ENCODE measurements around the gene LARGE1. TPM values are rescaled to one million over a fixed set of nuclear protein-coding genes. Genes with fewer than 3 reads are reported as not detected.

The LARGE1 gene
- total RNA-seq, 1 experiment from 2014 or later: 1.5 TPM

DNA sequence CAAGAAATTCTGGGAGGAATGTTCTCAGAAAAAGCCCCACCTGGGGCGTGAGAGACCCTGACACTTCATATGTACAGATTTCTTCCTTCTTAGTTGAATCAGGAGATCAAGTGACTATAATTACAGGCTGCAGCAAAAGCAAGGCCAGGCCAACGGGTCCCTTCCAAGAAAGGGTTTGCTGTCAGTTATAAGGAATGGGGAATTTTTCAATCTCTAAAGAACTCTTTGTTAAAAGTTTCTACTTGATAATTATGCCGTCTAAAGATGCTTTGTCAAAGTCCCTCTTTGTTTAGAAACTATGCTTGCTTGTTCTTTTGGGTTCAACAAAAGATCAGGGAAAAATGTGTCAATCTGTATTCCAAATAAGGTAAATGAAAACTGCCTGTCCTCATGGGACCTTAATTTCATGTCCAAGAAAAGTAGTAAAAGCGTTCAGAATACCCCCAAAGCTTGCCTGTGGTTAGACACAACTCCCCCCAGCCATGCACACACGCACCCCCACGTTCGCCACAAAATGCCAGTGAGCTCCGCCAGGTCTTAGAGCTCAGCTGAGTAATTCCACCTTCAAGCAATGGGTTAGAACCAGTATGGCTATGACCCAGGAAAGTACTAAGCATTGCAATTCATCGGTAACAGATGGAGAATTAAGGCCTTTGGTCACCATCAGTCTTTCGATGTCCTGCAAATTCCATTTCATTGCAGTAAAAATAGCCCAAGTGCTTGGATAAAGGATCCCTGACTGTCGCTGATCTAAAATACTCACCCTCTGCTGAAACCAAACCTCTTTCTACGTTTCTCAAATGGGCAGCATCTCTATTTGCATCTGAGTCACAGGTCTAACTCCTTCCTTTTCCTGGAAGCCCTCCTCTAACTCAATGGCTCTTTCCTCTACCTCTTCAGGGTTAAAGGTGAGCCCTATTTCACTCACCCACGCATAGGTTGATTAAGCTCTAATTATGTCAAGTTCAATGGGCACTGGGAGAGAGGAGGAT, 442.9 kb downstream of the LARGE1 start:
- no peak overlapping the region for H3K4me3 ChIP-seq (replicated peaks in 1 of 2; ENCODE audit: low read depth in 1 of 2, low read length in 2 of 2)
- no peak for TF ChIP-seq EZH2 (IDR thresholded peaks at IDR 0.05)
- no peak for TF ChIP-seq JUND (IDR thresholded peaks at IDR 0.05)
- no peak for TF ChIP-seq CEBPB (IDR thresholded peaks at IDR 0.05; ENCODE audit: low read depth)
- no peak for TF ChIP-seq TCF7L2 (IDR thresholded peaks at IDR 0.05; ENCODE audit: borderline replicate concordance, extremely low read depth, insufficient read depth, insufficient read length)
- TF ChIP-seq EGR1 (IDR thresholded peaks at IDR 0.05; ENCODE audit: low read depth): no peak
- no peak for TF ChIP-seq EZH2phosphoT487 (IDR thresholded peaks at IDR 0.05; ENCODE audit: borderline replicate concordance)
- no peak for TF ChIP-seq SIN3A (IDR thresholded peaks at IDR 0.05; ENCODE audit: low read depth)
- no peak for TF ChIP-seq POLR2A (IDR thresholded peaks at IDR 0.05; ENCODE audit: borderline replicate concordance, extremely low read depth, insufficient read depth, insufficient read length)
- intact Hi-C loops (cut with micrococcal nuclease): no loop called here
- H2AFZ ChIP-seq (ENCODE audit: low read depth, low read length, poor library complexity, severe bottlenecking): no peak overlapping the region
- RAD21 ChIA-PET (ENCODE audit: low non-redundant PET in 1 of 2, low total read pairs in 2 of 2, uncharacterized antibody in 2 of 2, unreplicated experiment in 2 of 2): no interaction called here
- no peaks in the 10 kb centered on the region for H3K27me3 ChIP-seq (ENCODE audit: insufficient read depth, low read length)
- no peaks in the 10 kb centered on the region for H3K9me2 ChIP-seq (ENCODE audit: insufficient read depth)
- no peak for DNase-seq (ENCODE audit: low read depth, low spot score)
- no TSS peak for BruUV-seq (replicated peaks)
- H3K79me2 ChIP-seq (ENCODE audit: insufficient read depth, low read length): no peaks in the 10 kb centered on the region
- H3K4me2 ChIP-seq (ENCODE audit: low read length): no peak overlapping the region
- POLR2A ChIA-PET: no interaction called here
- no peaks in the 10 kb centered on the region for H3K4me1 ChIP-seq (ENCODE audit: control insufficient read depth in 1 of 2, insufficient read depth in 2 of 2, low read length in 2 of 2)
- CTCF ChIA-PET: no interaction called here
- H3K36me3 ChIP-seq (ENCODE audit: control insufficient read depth in 1 of 2, insufficient read depth in 2 of 2, low read length in 2 of 2): no peaks in the 10 kb centered on the region
- H3K27ac ChIP-seq (ENCODE audit: low read depth, low read length): no peak overlapping the region
- H3K9ac ChIP-seq (ENCODE audit: low read length): no peak overlapping the region
- no peak for ATAC-seq
- H3K9me3 ChIP-seq (ENCODE audit: control insufficient read depth in 1 of 2, insufficient read depth in 1 of 2, low read depth in 1 of 2, low read length in 2 of 2): peaks cover 8 to 9% of the 10 kb centered on the region in 2 experiments; a peak in 2 of 4 replicates
- H4K20me1 ChIP-seq (ENCODE audit: insufficient read depth): no peaks in the 10 kb centered on the region; the same call in 1 of the 2 replicates

DNA sequence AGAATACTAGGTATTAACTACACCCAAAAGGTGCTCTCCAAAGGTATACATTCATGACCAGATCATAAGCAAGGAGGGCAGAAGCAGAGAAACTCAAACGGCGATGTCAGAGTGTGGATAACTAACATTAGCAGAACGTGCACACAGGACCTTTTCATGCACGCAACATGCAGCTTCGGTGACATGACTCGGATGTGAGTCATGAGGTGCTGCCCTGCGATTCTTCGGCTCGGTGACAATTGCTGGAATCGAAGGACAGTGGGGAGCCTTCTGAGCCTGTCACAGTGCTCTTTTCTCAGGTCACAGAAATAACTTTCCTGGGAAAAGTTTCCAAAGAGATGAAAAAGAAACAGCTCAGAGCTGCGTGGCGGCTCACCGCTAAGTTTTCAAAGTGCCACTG, 443.6 kb downstream of the LARGE1 start:
- DNase-seq (ENCODE audit: low read depth, low spot score) (no peak), ATAC-seq (no peak)
- H3K9me3 ChIP-seq (ENCODE audit: control insufficient read depth in 1 of 2, insufficient read depth in 1 of 2, low read depth in 1 of 2, low read length in 2 of 2): peaks cover 6 to 8% of the 10 kb centered on the region in 2 experiments; a peak in 2 of 4 replicates
- RAD21 ChIA-PET (ENCODE audit: low non-redundant PET in 1 of 2, low total read pairs in 2 of 2, uncharacterized antibody in 2 of 2, unreplicated experiment in 2 of 2): no interaction called here
- no peaks in the 10 kb centered on the region for H3K27me3 ChIP-seq (ENCODE audit: insufficient read depth, low read length)
- CTCF ChIA-PET: no interaction called here
- BruUV-seq (replicated peaks): no TSS peak
- H3K9me2 ChIP-seq (ENCODE audit: insufficient read depth): no peaks in the 10 kb centered on the region
- TF ChIP-seq FOSL1 (IDR thresholded peaks at IDR 0.05; ENCODE audit: low read depth) (no peak), JUND (IDR thresholded peaks at IDR 0.05) (no peak), CBX3 (IDR thresholded peaks at IDR 0.05; ENCODE audit: low read depth) (no peak), ZNF274 (IDR thresholded peaks at IDR 0.05; ENCODE audit: low read depth, low read length) (no peak), SRF (IDR thresholded peaks at IDR 0.05; ENCODE audit: low read depth) (no peak), EZH2 (IDR thresholded peaks at IDR 0.05) (no peak)
- TF ChIP-seq, protein P1, sequence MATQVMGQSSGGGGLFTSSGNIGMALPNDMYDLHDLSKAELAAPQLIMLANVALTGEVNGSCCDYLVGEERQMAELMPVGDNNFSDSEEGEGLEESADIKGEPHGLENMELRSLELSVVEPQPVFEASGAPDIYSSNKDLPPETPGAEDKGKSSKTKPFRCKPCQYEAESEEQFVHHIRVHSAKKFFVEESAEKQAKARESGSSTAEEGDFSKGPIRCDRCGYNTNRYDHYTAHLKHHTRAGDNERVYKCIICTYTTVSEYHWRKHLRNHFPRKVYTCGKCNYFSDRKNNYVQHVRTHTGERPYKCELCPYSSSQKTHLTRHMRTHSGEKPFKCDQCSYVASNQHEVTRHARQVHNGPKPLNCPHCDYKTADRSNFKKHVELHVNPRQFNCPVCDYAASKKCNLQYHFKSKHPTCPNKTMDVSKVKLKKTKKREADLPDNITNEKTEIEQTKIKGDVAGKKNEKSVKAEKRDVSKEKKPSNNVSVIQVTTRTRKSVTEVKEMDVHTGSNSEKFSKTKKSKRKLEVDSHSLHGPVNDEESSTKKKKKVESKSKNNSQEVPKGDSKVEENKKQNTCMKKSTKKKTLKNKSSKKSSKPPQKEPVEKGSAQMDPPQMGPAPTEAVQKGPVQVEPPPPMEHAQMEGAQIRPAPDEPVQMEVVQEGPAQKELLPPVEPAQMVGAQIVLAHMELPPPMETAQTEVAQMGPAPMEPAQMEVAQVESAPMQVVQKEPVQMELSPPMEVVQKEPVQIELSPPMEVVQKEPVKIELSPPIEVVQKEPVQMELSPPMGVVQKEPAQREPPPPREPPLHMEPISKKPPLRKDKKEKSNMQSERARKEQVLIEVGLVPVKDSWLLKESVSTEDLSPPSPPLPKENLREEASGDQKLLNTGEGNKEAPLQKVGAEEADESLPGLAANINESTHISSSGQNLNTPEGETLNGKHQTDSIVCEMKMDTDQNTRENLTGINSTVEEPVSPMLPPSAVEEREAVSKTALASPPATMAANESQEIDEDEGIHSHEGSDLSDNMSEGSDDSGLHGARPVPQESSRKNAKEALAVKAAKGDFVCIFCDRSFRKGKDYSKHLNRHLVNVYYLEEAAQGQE (IDR thresholded peaks at IDR 0.05; ENCODE audit: low read depth): no peak
- TF ChIP-seq, protein P2, sequence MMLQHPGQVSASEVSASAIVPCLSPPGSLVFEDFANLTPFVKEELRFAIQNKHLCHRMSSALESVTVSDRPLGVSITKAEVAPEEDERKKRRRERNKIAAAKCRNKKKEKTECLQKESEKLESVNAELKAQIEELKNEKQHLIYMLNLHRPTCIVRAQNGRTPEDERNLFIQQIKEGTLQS (IDR thresholded peaks at IDR 0.05): no peak
- TF ChIP-seq, protein P3, sequence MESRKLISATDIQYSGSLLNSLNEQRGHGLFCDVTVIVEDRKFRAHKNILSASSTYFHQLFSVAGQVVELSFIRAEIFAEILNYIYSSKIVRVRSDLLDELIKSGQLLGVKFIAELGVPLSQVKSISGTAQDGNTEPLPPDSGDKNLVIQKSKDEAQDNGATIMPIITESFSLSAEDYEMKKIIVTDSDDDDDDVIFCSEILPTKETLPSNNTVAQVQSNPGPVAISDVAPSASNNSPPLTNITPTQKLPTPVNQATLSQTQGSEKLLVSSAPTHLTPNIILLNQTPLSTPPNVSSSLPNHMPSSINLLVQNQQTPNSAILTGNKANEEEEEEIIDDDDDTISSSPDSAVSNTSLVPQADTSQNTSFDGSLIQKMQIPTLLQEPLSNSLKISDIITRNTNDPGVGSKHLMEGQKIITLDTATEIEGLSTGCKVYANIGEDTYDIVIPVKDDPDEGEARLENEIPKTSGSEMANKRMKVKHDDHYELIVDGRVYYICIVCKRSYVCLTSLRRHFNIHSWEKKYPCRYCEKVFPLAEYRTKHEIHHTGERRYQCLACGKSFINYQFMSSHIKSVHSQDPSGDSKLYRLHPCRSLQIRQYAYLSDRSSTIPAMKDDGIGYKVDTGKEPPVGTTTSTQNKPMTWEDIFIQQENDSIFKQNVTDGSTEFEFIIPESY (IDR thresholded peaks at IDR 0.05; ENCODE audit: extremely low read depth, insufficient replicate concordance, low read length): no peak
- H4K20me1 ChIP-seq (ENCODE audit: insufficient read depth): no peaks in the 10 kb centered on the region; the same call in 1 of the 2 replicates
- intact Hi-C loops (cut with micrococcal nuclease): no loop called here
- H3K4me2 ChIP-seq (ENCODE audit: low read length): no peak overlapping the region
- H3K4me1 ChIP-seq (ENCODE audit: control insufficient read depth in 1 of 2, insufficient read depth in 2 of 2, low read length in 2 of 2): no peaks in the 10 kb centered on the region
- POLR2A ChIA-PET: no interaction called here
- H3K79me2 ChIP-seq (ENCODE audit: insufficient read depth, low read length): no peaks in the 10 kb centered on the region
- H3K4me3 ChIP-seq (replicated peaks in 1 of 2; ENCODE audit: low read depth in 1 of 2, low read length in 2 of 2): no peak overlapping the region
- no peaks in the 10 kb centered on the region for H3K36me3 ChIP-seq (ENCODE audit: control insufficient read depth in 1 of 2, insufficient read depth in 2 of 2, low read length in 2 of 2)
- H3K27ac ChIP-seq (ENCODE audit: low read depth, low read length): no peak overlapping the region
- H2AFZ ChIP-seq (ENCODE audit: low read depth, low read length, poor library complexity, severe bottlenecking): no peak overlapping the region
- H3K9ac ChIP-seq (ENCODE audit: low read length): no peak overlapping the region
